Gastrocnemius medialis (tissue), 4 donors: ENCODE data around the gene UQCC2.

Experiments used
- CTCF ChIP-seq, 5 experiments: fragments of 450-650 bp in 3 of 5; fragments of 200-600 bp in 2 of 5; sonication (generic) in 2 of 5; IDR thresholded peaks in 4 of 5; conservative IDR thresholded peaks in 1 of 5; 1 replicate in 4 of 5; 2 replicates in 1 of 5; pipeline ENCODE4 v1.5.1; 2016 to 2019; ENCODE audit warnings: antibody characterized with exemption in 5 of 5, mild to moderate bottlenecking in 3 of 5, moderate library complexity in 3 of 5
- POLR2A ChIP-seq, 2 donors: fragments of 450-650 bp; IDR thresholded peaks; one replicate each; pipeline ENCODE4 v1.6.1; 2017; ENCODE audit warnings: antibody characterized with exemption in 2 of 2, mild to moderate bottlenecking in 2 of 2, moderate library complexity in 2 of 2

GRCh38 chr6:33689879-33690278 is 21.6 kb downstream of the UQCC2 start:
- TF ChIP-seq CTCF (IDR thresholded peaks at IDR 0.05 in 4 of 5, conservative IDR thresholded peaks at IDR 0.05 in 1 of 5) (no peak), POLR2A (IDR thresholded peaks at IDR 0.05) (no peak)
